Myocyte (in vitro differentiated cells): ENCODE measurements around the gene RPL21. TPM values are rescaled to one million over a fixed set of nuclear protein-coding genes. Genes with fewer than 3 reads are reported as not detected.
"Not testable (repeated sequence)": the region's sequence is repeated elsewhere in the genome, so short reads cannot be mapped to it uniquely, and the experiment has no call there.

ENCODE experiments used
- DNase-seq: peaks from one replicate; pipeline ENCODE4 v3.0.0-alpha.2; 2012; ENCODE audit warnings: low read depth
- total RNA-seq: library from RNA; depleted of rRNA; stranded (reverse); fragments of >200 nt; gene quantifications from 2 replicates; pipeline ENCODE4 v1.2.3, GENCODE V29; 2014

RPL21 gene
- total RNA-seq, 1 donor from 2014 or later, result 773 TPM

- no peak for DNase-seq
Measured at GRCh38 chr13:27288392-27288791, 37.0 kb downstream of the RPL21 start.

GRCh38 chr13:27289011-27289665 is 37.8 kb downstream of the RPL21 start:
- DNase-seq, result no peak

GRCh38 chr13:27290715-27291114 is 39.4 kb downstream of the RPL21 start:
- DNase-seq, result no peak

GRCh38 chr13:27291967-27292366 is 40.6 kb downstream of the RPL21 start:
- not testable (repeated sequence) for DNase-seq

- no peak for DNase-seq
Measured at GRCh38 chr13:27293076-27293691, 41.8 kb downstream of the RPL21 start.

GRCh38 chr13:27293873-27294515 is 42.6 kb downstream of the RPL21 start:
- DNase-seq, result no peak

GRCh38 chr13:27295096-27295495 is 43.7 kb downstream of the RPL21 start:
- DNase-seq, result no peak

GRCh38 chr13:27295660-27296059 is 44.3 kb downstream of the RPL21 start:
- DNase-seq, result no peak

- DNase-seq, result no peak
Measured at GRCh38 chr13:27296496-27296895, 45.1 kb downstream of the RPL21 start.

GRCh38 chr13:27298849-27299248 is 47.5 kb downstream of the RPL21 start:
- no peak for DNase-seq

- not testable (repeated sequence) for DNase-seq
Measured at GRCh38 chr13:27300406-27300805, 49.0 kb downstream of the RPL21 start.

GRCh38 chr13:27300941-27301586 is 49.7 kb downstream of the RPL21 start:
- DNase-seq, result no peak

- DNase-seq, result no peak
Measured at GRCh38 chr13:27302643-27303262, 51.4 kb downstream of the RPL21 start.

- DNase-seq, result no peak
Measured at GRCh38 chr13:27304099-27304498, 52.7 kb downstream of the RPL21 start.

GRCh38 chr13:27304611-27305010 is 53.3 kb downstream of the RPL21 start:
- DNase-seq, result no peak

Other genes with a start within 250 kb of the RPL21 start
- gene USP12, start 79.7 kb upstream of the RPL21 start, total RNA-seq, result 42.9 and 43.9 TPM in 2 replicates
- 2.9 and 4.7 TPM in 2 replicates for gene RASL11A, start 19.3 kb downstream of the RPL21 start, total RNA-seq
- 279 and 281 TPM in 2 replicates for gene GTF3A, start 173.1 kb downstream of the RPL21 start, total RNA-seq
- gene MTIF3, start 199.0 kb downstream of the RPL21 start, total RNA-seq, result 50.2 and 89.3 TPM in 2 replicates